ENCODE results near the gene PDIA2. TPM values are rescaled to one million over a fixed set of nuclear protein-coding genes. Genes with fewer than 3 reads are reported as not detected.
"Not testable (repeated sequence)": the region's sequence is repeated elsewhere in the genome, so short reads cannot be mapped to it uniquely, and the experiment has no call there.

Gene PDIA2, protein sequence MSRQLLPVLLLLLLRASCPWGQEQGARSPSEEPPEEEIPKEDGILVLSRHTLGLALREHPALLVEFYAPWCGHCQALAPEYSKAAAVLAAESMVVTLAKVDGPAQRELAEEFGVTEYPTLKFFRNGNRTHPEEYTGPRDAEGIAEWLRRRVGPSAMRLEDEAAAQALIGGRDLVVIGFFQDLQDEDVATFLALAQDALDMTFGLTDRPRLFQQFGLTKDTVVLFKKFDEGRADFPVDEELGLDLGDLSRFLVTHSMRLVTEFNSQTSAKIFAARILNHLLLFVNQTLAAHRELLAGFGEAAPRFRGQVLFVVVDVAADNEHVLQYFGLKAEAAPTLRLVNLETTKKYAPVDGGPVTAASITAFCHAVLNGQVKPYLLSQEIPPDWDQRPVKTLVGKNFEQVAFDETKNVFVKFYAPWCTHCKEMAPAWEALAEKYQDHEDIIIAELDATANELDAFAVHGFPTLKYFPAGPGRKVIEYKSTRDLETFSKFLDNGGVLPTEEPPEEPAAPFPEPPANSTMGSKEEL
- total RNA-seq (2014; rRNA removed; shearing (Covaris generic)), result not detected in 2 replicates

DNA sequence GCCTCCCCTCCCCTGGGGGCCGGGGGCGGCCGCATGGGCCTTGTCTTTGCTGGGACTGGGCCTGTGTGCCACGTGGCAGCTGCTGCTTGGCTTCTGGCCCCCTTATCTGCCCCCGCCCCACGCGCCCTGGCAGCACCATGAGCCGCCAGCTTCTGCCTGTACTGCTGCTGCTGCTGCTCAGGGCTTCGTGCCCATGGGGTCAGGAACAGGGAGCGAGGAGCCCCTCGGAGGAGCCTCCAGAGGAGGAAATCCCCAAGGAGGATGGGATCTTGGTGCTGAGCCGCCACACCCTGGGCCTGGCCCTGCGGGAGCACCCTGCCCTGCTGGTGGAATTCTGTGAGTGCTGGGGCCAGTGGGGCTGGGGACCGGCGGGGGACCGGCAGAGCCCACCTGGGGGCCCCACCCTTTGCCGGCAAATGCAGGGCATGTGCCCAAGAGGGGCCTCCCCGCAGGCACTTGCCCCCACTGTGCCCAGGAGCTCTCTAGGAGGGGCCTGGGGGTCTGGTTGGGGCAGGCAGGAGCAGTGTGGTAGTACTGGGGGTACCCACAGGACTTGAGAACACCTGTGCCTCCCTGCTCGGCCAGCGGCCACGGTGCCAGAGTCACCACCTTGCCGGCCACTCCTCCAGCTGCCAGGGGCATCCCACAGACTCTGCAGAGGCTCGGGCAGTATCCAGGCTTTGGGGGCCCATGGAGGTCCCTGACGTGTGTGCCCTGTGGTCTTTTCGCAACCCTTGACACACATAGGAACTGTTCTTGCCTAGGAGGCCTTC is at the start of gene PDIA2:
PDIA2 (plus strand) TSS at position 132 of the 773 bp plus-strand sequence; CDS start at position 138, 6 bp downstream.
- DNase-seq (ENCODE audit: low spot score), result no peak
- in situ Hi-C loops (cut with HindIII; ENCODE audit: low sequenced_read_pairs), result no loop called here

DNA sequence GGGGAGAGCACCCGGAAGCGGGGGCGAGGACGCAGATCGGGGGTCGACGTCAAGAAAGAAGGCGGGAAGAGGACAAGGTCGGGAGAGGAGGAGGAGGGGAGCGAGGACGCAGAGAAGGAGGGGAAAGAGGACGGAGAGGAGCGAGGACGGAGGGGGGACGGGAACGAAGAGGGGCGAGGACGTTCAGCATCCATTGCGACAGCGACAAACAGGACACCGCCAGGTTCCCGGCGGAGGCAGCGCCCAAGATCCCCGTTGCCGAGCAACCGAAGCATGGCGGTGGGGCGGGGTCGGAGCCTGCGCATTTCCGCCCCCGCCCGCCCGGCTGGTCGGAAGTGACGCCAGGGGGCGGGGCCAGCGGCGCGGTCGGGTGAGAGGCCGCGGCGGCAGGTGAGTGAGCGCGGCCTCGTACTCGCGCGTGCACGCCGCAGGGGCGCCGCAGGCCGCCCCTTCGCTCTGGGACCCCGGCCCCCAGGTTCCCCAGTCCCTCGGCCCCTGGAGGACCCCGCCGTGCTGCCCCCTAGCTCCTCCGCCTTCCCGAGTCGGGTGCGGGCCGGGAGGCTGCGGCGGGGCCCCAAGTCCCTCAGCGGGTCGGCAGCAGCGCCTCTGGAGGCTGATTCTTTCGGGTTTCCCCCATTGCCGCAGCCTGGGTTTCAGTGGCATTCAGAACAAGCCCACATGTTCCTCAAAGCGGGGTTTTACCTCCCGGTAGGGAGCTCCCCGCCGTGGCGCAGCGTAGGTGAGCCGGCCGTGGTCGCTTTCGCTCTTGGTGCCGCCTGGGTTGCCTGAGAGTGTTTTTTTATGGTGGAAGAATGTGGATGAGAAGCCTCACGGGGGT is 48.3 kb upstream of the PDIA2 start, which contains the start of gene FAM234A:
FAM234A (plus strand) TSS at position 354 of the 838 bp plus-strand sequence. CDS start 19,593 bp downstream, outside the sequence.
- peak; percentile 95 for DNase-seq (ENCODE audit: low spot score)
- in situ Hi-C loops (cut with HindIII; ENCODE audit: low sequenced_read_pairs), result no loop called here

DNA sequence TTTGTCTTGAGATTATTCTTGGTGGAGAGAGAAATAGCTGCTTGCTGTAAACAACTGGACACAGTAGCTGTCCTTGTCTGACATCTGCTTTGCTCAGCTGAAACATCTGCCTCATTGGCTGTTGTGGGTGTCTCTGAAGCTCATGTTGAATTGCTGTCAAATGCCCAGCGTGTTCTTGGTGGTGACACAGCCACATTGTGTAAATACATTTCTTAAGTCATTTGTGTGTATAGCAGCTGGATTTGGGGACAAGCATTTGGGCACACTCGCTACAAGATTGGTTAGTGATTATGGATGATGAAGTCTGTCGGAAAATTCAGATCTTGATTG is 43.1 kb upstream of the PDIA2 start:
- in situ Hi-C loops (cut with HindIII; ENCODE audit: low sequenced_read_pairs), result no loop called here
- no peak for DNase-seq (ENCODE audit: low spot score)

DNA sequence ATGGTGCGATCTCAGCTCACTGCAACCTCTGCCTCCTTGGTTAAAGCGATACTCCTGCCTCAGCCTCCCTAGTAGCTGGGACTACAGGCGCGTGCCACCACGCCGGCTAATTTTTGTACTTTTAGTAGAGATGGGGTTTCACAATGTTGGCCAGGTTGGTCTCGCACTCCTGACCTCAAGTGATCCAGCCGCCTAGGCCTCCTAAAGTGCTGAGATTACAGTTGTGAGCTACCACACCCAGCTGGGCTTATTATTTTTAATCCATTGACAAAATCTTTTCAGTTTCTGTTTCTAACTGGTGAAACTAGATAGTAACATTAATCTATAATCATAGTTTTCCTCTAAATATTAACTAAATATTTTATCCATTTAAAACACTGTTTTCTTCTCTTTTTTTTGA is 42.4 kb upstream of the PDIA2 start:
- DNase-seq (ENCODE audit: low spot score), result no peak
- in situ Hi-C loops (cut with HindIII; ENCODE audit: low sequenced_read_pairs), result no loop called here

DNA sequence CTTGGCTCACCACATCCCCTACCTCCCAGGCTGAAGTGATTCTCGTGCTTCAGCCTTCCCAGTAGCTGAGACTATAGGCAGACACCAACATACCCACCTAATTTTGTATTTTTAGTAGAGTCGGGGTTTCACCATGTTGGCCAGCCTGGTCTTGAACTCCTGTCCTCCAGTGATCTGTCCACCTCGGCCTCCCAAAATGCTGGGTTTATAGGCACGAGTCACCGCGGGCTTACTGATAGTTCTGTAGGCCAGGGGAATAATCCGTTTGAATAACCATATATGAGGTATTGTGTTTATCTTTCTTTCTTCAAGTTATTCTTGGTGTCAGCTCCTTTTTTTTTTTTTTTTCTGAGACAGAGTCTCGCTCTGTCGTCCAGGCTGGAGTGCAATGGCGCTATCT is 40.7 kb upstream of the PDIA2 start:
- in situ Hi-C loops (cut with HindIII; ENCODE audit: low sequenced_read_pairs), result no loop called here
- DNase-seq (ENCODE audit: low spot score), result no peak

DNA sequence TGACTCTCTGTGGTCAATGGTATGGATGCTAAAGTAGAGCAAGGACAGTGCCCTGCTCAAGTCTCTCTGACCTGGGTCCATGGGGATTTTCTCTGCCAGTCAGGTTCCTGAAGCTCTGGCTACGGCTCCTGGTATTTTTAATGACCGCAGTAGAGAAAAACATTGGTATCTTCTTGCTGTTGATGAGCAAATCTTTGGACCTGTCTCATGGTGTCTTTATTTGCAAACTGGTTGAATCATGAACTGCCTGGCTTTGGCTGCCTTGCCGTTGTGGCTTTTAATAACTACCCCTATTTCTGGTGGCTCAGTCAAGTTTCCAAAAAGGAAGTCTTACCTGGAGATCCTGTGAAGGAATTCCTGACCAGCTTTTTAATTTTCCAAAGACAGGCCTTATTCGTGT is 39.6 kb upstream of the PDIA2 start:
- in situ Hi-C loops (cut with HindIII; ENCODE audit: low sequenced_read_pairs), result no loop called here
- no peak for DNase-seq (ENCODE audit: low spot score)

DNA sequence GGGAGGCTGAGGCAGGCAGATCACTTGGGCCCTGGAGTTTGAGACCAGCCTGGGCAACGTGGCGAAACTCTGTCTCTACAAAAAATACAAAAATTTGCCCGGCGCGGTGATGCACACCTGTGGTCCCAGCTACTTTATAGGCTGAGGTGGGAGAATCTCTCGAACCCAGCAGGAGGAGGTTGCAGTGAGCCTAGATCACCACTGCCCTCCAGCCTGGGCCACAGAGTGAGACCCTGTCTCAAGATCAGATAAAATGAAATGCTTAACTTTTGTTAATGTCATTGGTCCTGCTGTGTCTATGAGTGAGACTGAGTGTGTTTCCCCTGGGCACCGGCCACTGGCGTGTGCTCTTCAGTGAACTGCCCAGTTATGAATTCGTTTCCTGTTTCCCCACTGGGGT is 37.9 kb upstream of the PDIA2 start:
- DNase-seq (ENCODE audit: low spot score), result no peak
- in situ Hi-C loops (cut with HindIII; ENCODE audit: low sequenced_read_pairs), result loop anchor here (5.0 kb wide), 1 partner anchor 48 kb away; no protein-coding TSS in a partner anchor

DNA sequence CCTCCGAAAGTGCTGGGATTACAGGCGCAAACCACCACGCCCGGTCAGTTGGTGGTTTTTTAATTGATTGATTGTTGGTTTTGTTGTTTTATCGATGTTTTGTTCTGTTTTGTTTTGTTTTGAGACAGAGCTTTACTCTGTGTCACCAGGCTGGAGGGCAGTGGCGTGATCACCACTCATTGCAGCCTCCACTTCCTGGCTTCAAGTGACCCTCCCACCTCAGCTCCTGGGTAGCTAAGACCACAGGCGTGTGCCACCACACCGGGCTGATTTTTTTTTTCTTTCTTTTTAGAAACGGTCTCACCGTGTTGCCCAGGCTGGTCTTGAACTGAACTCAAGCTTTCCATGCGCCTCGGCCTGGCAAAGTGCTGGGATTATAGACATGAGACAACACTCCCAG is 35.9 kb upstream of the PDIA2 start:
- in situ Hi-C loops (cut with HindIII; ENCODE audit: low sequenced_read_pairs), result loop anchor here (5.0 kb wide), 1 partner anchor 50 kb away; no protein-coding TSS in a partner anchor

DNA sequence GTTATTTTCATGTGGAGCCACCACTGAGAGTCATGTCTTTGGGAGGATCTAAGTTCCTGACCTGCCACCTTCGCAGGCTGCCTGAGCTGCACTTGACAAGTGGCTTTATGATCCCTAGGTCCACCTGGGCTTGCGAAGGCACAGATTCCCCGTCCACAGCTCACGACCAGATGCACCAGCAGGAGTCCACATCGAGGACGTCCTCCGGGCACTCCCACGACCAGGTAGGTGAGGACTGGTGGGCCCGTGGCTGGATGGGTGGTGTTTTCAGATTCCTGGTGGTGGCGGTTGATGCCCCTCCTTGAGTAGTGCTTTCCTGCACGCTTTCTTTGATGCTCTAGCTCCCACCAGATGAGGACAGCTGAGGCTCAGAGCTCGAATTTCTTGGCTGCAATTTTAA is 33.5 kb upstream of the PDIA2 start:
- DNase-seq (ENCODE audit: low spot score), result no peak
- in situ Hi-C loops (cut with HindIII; ENCODE audit: low sequenced_read_pairs), result loop anchor here (5.0 kb wide), 1 partner anchor 52 kb away; no protein-coding TSS in a partner anchor

More for the DNA sequence above, 35.9 kb upstream of the PDIA2 start:
- no peak for DNase-seq (ENCODE audit: low spot score)

DNA sequence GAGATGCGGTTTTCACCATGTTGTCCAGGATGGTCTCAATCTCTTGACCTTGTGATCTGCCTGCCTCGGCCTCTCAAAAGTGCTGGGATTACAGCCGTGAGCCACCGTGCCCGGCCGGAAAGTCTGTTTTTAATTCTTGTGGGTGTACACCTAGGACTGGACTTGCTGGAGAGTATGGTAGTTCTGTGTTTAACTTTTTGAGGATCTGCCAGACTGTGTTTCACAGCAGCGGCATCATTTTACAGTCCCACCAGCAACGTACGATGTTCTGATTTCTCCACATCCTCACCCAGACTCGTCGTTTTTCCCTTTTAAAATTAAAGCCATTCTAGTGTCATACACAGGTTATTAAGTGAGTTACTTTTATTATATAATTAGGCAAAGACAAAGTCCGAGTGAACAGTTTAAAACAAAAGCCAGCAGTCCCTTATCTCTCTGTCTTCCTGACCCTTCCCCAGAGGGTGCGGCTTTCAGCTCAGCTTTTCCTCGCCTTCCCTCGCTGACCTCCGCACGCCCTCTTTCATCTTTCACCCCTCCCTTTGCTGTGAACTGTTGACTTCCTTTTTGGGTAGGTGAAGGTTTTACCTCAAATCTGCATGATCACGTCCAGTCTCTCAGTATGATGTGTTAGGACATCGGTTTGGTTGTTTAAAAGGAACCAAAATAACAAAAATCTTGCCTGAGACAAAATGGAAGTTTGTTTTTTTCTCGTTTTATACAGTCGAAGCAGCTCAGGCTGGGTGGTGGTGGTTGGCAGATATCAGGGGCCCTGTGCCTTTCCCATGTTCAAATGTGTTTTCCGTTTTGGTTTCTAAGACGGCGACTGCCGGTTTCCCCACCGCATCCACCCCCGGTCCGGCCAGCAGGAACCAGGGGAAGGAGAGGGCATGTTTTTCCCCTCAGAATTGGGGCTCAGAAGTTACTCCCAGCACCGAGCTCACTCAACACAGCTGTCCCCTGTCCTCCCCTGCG is 30.3 kb upstream of the PDIA2 start:
- DNase-seq (ENCODE audit: low spot score), result no peak
- in situ Hi-C loops (cut with HindIII; ENCODE audit: low sequenced_read_pairs), result no loop called here

DNA sequence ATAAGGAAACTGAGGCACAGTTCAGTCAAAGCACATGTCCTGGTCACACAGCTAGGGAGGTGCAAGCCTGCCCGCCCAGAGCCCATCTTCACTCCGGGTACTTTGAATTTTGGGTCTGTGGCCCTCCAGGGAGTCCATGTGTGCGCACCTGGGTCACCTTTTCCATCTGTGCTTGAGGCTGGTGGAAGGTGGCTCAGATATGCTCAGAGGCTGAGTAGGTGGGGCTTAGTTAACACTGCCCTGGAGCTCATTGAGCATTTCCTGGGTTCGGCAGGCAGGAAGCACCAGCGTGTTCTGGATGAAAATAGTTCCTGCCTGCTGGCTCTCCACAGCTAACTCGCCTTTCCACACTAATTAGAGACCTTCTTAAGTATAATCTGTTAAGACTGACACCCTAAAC is 29.1 kb upstream of the PDIA2 start:
- no peak for DNase-seq (ENCODE audit: low spot score)
- in situ Hi-C loops (cut with HindIII; ENCODE audit: low sequenced_read_pairs), result no loop called here

DNA sequence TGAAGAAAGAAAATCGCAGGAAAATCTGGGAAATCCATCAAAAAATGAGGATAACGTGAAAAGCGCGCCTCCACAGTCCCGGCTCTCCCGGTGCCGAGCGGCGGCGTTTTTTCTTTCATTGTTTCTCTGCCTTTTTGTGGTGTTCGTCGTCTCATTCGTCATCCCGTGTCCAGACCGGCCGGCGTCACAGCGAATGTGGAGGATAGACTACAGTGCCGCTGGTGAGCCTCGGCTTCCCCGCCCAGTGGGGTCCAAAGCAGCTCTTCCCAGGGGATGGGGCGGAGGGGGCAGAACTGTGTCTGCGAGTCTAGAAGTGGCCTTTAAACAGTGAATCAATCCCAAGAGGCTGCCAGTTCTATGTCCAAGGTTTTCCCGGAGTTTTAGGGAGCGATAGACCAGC is 28.5 kb upstream of the PDIA2 start:
- DNase-seq (ENCODE audit: low spot score), result no peak
- in situ Hi-C loops (cut with HindIII; ENCODE audit: low sequenced_read_pairs), result no loop called here

DNA sequence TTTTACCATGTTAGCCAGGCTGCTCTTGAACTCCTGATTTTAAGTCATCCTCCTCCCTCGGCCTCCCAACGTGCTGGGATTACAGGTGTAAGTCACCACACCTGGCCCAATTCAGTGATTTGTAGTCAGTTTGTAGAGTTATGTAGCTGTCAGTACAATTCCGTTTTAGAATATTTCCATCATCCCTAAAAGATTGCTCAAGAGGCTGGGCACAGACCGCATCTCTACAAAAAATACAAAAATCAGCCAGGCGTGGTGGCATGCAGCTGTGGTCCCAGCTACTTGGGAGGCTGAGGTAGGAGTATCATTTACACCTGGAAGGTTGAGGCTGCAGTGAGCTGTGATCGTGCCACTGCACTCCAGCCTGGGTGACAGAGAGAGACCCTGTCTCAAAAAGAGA is 27.8 kb upstream of the PDIA2 start:
- in situ Hi-C loops (cut with HindIII; ENCODE audit: low sequenced_read_pairs), result no loop called here
- DNase-seq (ENCODE audit: low spot score), result no peak

DNA sequence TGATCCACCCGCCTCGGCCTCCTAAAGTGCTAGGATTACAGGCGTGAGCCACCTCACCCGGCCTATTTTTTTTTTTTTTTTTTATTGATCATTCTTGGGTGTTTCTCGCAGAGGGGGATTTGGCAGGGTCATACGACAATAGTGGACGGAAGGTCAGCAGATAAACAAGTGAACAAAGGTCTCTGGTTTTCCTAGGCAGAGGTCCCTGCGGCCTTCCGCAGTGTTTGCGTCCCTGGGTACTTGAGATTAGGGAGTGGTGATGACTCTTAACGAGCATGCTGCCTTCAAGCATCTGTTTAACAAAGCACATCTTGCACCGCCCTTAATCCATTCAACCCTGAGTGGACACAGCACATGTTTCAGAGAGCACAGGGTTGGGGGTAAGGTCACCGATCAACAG is 24.9 kb upstream of the PDIA2 start:
- in situ Hi-C loops (cut with HindIII; ENCODE audit: low sequenced_read_pairs); DNase-seq (ENCODE audit: low spot score): not testable (repeated sequence)

DNA sequence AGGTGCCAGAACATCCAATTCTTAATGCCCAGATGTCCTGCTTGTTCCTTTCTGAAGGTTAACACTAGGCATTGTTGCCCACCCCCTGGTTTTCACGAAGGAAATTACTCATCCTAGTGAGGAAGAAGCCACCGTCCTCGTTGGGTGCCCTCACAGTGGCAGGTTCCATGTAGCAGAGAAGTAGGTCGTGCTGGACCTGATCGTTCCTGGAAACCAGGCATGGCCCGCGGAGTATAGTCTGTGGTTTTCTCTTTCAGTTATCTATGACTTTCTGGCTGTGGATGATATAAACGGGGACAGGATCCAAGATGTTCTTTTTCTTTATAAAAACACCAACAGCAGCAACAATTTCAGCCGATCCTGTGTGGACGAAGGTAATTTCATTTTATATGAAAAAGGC is 23.7 kb upstream of the PDIA2 start:
- DNase-seq (ENCODE audit: low spot score), result no peak
- in situ Hi-C loops (cut with HindIII; ENCODE audit: low sequenced_read_pairs), result no loop called here

DNA sequence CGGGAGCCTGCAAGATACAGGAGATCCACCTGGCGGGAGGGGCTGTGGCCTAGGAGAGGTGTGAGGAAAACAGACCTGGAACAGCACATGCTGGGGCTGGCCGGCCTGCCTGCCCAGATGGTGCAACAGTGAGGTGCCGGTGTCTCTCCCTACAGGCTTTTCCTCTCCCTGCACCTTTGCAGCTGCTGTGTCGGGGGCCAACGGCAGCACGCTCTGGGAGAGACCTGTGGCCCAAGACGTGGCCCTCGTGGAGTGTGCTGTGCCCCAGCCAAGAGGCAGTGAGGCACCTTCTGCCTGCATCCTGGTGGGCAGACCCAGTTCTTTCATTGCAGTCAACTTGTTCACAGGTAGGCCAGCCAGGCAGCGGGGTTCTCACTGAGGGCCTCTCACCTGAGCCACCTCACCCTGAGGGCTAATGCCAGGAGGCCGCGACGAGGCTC is 23.1 kb upstream of the PDIA2 start:
- peak; percentile 90 for DNase-seq (ENCODE audit: low spot score)

DNA sequence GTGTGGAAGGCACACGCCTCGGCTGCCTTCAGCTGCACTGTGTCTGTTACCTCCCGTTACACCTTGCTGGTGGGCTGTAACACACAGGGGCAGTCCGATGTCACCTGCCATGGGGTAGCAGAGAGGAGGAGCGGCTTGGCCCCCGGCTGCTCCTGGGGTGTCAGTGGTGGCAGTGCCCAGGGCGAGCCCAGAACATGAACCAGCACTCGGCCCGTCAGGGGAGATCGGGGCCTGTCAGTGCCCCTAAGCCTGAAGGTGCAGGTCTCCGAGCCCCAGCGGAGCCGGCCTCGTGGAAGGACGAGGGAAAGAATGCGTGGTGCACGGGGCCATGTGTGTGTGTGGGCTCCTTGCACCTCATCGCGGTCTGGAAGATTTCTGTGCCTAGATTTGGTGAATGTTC is 22.6 kb upstream of the PDIA2 start:
- no peak for DNase-seq (ENCODE audit: low spot score)
- in situ Hi-C loops (cut with HindIII; ENCODE audit: low sequenced_read_pairs), result no loop called here

More for the DNA sequence above, 23.1 kb upstream of the PDIA2 start:
- in situ Hi-C loops (cut with HindIII; ENCODE audit: low sequenced_read_pairs), result no loop called here

Measured in G401 (cell line).